K562 (cell line): Measurements from ENCODE around the gene ZP1. TPM values are rescaled to one million over a fixed set of nuclear protein-coding genes. Genes with fewer than 3 reads are reported as not detected.

Experiments
- ARHGAP35 ChIP-seq: fragments of 450-650 bp; IDR thresholded peaks from 2 replicates; pipeline ENCODE4 v1.6.1; 2018; ENCODE audit not compliant: partially characterized antibody
- BMI1 ChIP-seq: fragments of 150-350 bp; IDR thresholded peaks from 2 replicates; pipeline ENCODE4 v1.6.1; 2014; ENCODE audit warnings: low read length
- BRD4 ChIP-seq: fragments of 200-600 bp; sonication (generic); IDR thresholded peaks from 2 replicates; pipeline ENCODE4 v1.6.1; 2017; ENCODE audit warnings: inconsistent platforms
- CAMTA2 ChIP-seq: fragments of 250-450 bp; sonication (Bioruptor Pico); conservative IDR thresholded peaks from 2 replicates; pipeline ENCODE4 v1.5.1; 2022
- CHD2 ChIP-seq: IDR thresholded peaks from 2 replicates; pipeline ENCODE4 v1.6.1; 2011; ENCODE audit warnings: low read depth, low read length
- CUX1 ChIP-seq: fragments of 200-800 bp; sonication (Bioruptor generic); IDR thresholded peaks from 2 replicates; pipeline ENCODE4 v1.6.1; 2016; ENCODE audit warnings: missing genetic modification characterization, missing compliant biosample characterization
- GABPB1 ChIP-seq: sonication (generic); formaldehyde crosslinking; IDR thresholded peaks from 2 replicates; pipeline ENCODE4 v1.8.0; 2022; ENCODE audit warnings: mild to moderate bottlenecking, missing genetic modification reagents
- GTF3C2 ChIP-seq: IDR thresholded peaks from 3 replicates; pipeline ENCODE4 v1.6.1; 2011; ENCODE audit warnings: borderline replicate concordance, mild to moderate bottlenecking, moderate library complexity; ENCODE audit not compliant: insufficient read length; ENCODE audit errors: extremely low read depth
- HOMEZ ChIP-seq: fragments of 250-450 bp; sonication (Bioruptor Pico); IDR thresholded peaks from 2 replicates; pipeline ENCODE4 v1.4.0; 2020; ENCODE audit warnings: mild to moderate bottlenecking, moderate library complexity
- NELFE ChIP-seq: IDR thresholded peaks from 2 replicates; pipeline ENCODE4 v1.6.1; 2011; ENCODE audit warnings: mild to moderate bottlenecking; ENCODE audit not compliant: insufficient read depth, insufficient read length
- NR1H2 ChIP-seq: sonication (generic); formaldehyde crosslinking; IDR thresholded peaks from 2 replicates; pipeline ENCODE4 v1.4.0; 2020; ENCODE audit warnings: mild to moderate bottlenecking, missing genetic modification reagents
- OTX1 ChIP-seq: fragments of 450-650 bp; formaldehyde crosslinking; IDR thresholded peaks from 2 replicates; pipeline ENCODE4 v1.4.0; 2022; ENCODE audit warnings: mild to moderate bottlenecking
- PPARD ChIP-seq: fragments of 250-450 bp; sonication (Bioruptor Pico); IDR thresholded peaks from 2 replicates; pipeline ENCODE4 v1.8.0; 2022; ENCODE audit warnings: inconsistent platforms, mild to moderate bottlenecking, moderate library complexity
- RFX7 ChIP-seq: fragments of 250-450 bp; sonication (Bioruptor Pico); IDR thresholded peaks from 2 replicates; pipeline ENCODE4 v1.5.1; 2021; ENCODE audit warnings: mild to moderate bottlenecking
- SOX6 ChIP-seq: fragments of 450-650 bp; IDR thresholded peaks from 2 replicates; pipeline ENCODE4 v1.6.1; 2014; ENCODE audit warnings: mild to moderate bottlenecking
- ZNF347 ChIP-seq: fragments of 450-650 bp; formaldehyde crosslinking; IDR thresholded peaks from 2 replicates; pipeline ENCODE4 v1.4.0; 2020; ENCODE audit warnings: low read depth, mild to moderate bottlenecking, moderate library complexity
- ZNF408 ChIP-seq: fragments of 250-450 bp; sonication (Bioruptor Pico); IDR thresholded peaks from 2 replicates; pipeline ENCODE4 v1.4.0; 2020; ENCODE audit warnings: low read depth, mild to moderate bottlenecking, moderate library complexity
- ZNF512 ChIP-seq: IDR thresholded peaks from 2 replicates; pipeline ENCODE4 v1.6.1; 2016; ENCODE audit warnings: missing genetic modification characterization, missing compliant biosample characterization
- ZSCAN32 ChIP-seq: fragments of 450-650 bp; formaldehyde crosslinking; IDR thresholded peaks from 2 replicates; pipeline ENCODE4 v1.4.0; 2020; ENCODE audit warnings: mild to moderate bottlenecking, moderate library complexity
- polyA plus RNA-seq, 8 experiments: library from polyadenylated mRNA; depleted of rRNA in 4 of 8; stranded (reverse) in 5 of 8; unstranded in 3 of 8; fragments of >200 nt; fragmentation: Nextera tagmentation in 2 of 8; fragmentation: Illumina TruSeq in 1 of 8; extraction: Ambion mirVana in 2 of 8; extraction: Trizol in 1 of 8; gene quantifications; 2 replicates each; pipeline versions ENCODE4 v1.2.1 to v1.2.3, GENCODE V29; 2011 to 2014; ENCODE audit warnings: inconsistent platforms in 1 of 8, missing spikeins in 1 of 8
- total RNA-seq, 7 experiments: library from RNA; depleted of rRNA in 6 of 7; stranded (reverse); fragments of >200 nt in 6 of 7; fragmentation: Illumina TruSeq in 2 of 7; extraction: Trizol in 2 of 7; gene quantifications; 2 replicates each; pipeline versions ENCODE4 v1.2.1 to v1.2.3, GENCODE V29; 2011 to 2021; ENCODE audit warnings: low replicate concordance in 1 of 7

Gene ZP1
- total and polyA plus RNA-seq, 9 of the 15 experiments (the other 6 are each of a cell fraction or from before 2014, with no cell fraction given), result 0.11 to 0.15 TPM; not detected in 7

- TF ChIP-seq ZNF347 (CRISPR knock-in tag) (no peak), ARHGAP35 (no peak), ZSCAN32 (CRISPR knock-in tag) (no peak), CUX1 (CRISPR knock-in tag) (no peak), NELFE (no peak), HOMEZ (no peak), ZNF408 (CRISPR knock-in tag) (no peak), RFX7 (CRISPR knock-in tag) (no peak), NR1H2 (no peak), GABPB1 (CRISPR knock-in tag) (0 out of 2 replicates have a peak, but pooled peaks have one; percentile 17), PPARD (CRISPR knock-in tag) (no peak), BRD4 (no peak), BMI1 (no peak), OTX1 (CRISPR knock-in tag) (no peak), CAMTA2 (CRISPR knock-in tag) (no peak), GTF3C2 (no peak), CHD2 (no peak), SOX6 (peak; percentile 74), ZNF512 (tag) (no peak)
Observed at GRCh38 chr11:60891103-60891741, 23.9 kb downstream of the ZP1 start (continued).
